ENCODE measurements around the gene BABAM2. TPM values are rescaled to one million over a fixed set of nuclear protein-coding genes. Genes with fewer than 3 reads are reported as not detected.

Gene BABAM2
- total RNA-seq, 1 experiment from 2014 or later: 27.1 TPM

DNA sequence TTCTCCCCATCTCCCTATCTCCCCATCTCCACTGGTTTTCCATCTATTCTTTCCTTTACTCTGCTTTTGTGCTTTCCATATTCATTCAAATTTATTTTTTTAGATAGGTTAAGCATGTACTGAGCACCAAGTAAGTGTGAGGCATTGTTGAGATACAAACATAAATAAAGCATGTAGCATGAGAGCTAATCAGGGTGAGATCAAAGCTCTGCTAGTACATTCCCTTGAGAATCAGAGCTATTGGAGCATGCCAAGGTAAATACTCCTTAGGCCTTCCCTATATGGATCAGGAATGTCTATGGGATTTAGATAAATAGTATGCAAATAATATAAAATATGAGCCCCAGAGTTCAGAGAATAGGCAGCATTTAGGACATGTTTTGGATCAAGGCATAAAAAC lies 25.3 kb downstream of the BABAM2 start:
- Histone ChIP-seq H2AK5ac (ENCODE audit: insufficient read length, low read length) (no peak overlapping the region), H3K14ac (ENCODE audit: insufficient read depth, low read length) (no peak overlapping the region), H3K27ac (ENCODE audit: insufficient read length, low read depth, low read length) (no peak overlapping the region), H4K91ac (ENCODE audit: insufficient read length, low read depth, low read length) (no peak overlapping the region), H2BK15ac (ENCODE audit: low read depth, low read length) (no peak overlapping the region), H2BK12ac (ENCODE audit: insufficient read length, low read depth, low read length) (no peak overlapping the region), H4K8ac (replicated peaks; ENCODE audit: insufficient read length, low read depth, low read length) (no peak overlapping the region), H3T11ph (ENCODE audit: low read length) (no peak overlapping the region), H3K4me2 (ENCODE audit: insufficient read depth, insufficient read length, low read length) (no peak overlapping the region), H3K4me1 (ENCODE audit: insufficient read depth, low read length) (no peaks in the 10 kb centered on the region), H3K9ac (ENCODE audit: extremely low read depth, insufficient read length, low read length) (no peak overlapping the region), H4K5ac (ENCODE audit: insufficient read length, low read depth, low read length) (no peak overlapping the region), H2AFZ (ENCODE audit: low read length) (no peak overlapping the region), H3K23ac (ENCODE audit: insufficient read length, low read depth, low read length) (no peak overlapping the region), H2BK5ac (ENCODE audit: insufficient read length, low read length) (no peak overlapping the region), H3K79me1 (ENCODE audit: insufficient read depth, low read depth, low read length, poor library complexity, severe bottlenecking) (no peaks in the 10 kb centered on the region), H3K4ac (ENCODE audit: low read depth, low read length) (no peak overlapping the region), H3K27me3 (ENCODE audit: insufficient read depth, low read length) (no peaks in the 10 kb centered on the region), H4K20me1 (ENCODE audit: control insufficient read depth, insufficient read depth, insufficient read length) (no peaks in the 10 kb centered on the region), H3K18ac (ENCODE audit: insufficient read length, low read depth, low read length) (no peak overlapping the region), H2BK20ac (ENCODE audit: low read depth, low read length, poor library complexity, severe bottlenecking) (no peak overlapping the region), H2BK120ac (ENCODE audit: low read depth, low read length, poor library complexity, severe bottlenecking) (no peak overlapping the region), H3K23me2 (ENCODE audit: insufficient read length, low read depth, low read length, poor library complexity, severe bottlenecking) (no peaks in the 10 kb centered on the region), H3K79me2 (ENCODE audit: insufficient read depth, low read length) (no peaks in the 10 kb centered on the region), H3K9me3 (ENCODE audit: control insufficient read depth, low read depth, low read length) (no peaks in the 10 kb centered on the region), H3K56ac (ENCODE audit: insufficient read length, low read depth, low read length) (no peak overlapping the region)
- H3K27me3 Mint-ChIP-seq (ENCODE audit: low read depth): no peaks in the 10 kb centered on the region
- H3K36me3 Mint-ChIP-seq (ENCODE audit: insufficient read depth in 1 of 3, low read depth in 3 of 3): no peaks in the 10 kb centered on the region
- no peaks in the 10 kb centered on the region for H3K4me1 Mint-ChIP-seq
- no peaks in the 10 kb centered on the region for H3K9me3 Mint-ChIP-seq
- H3K27ac Mint-ChIP-seq: no peak overlapping the region
- no peak for DNase-seq
- no peak for TF ChIP-seq CTCF (conservative IDR thresholded peaks at IDR 0.05)
- H3K4me3 Mint-ChIP-seq: no peak overlapping the region

Measured in H9 (cell line).